Muscle layer of duodenum (tissue), 2 donors: Measurements from ENCODE around the gene PNPLA5.

Experiments
- H3K27ac ChIP-seq: one replicate; pipeline ENCODE4 v1.7.0; 2013; ENCODE audit warnings: mild to moderate bottlenecking, low read length
- H3K27me3 ChIP-seq: one replicate; pipeline ENCODE4 v1.7.0; 2013; ENCODE audit warnings: low read depth, mild to moderate bottlenecking, control low read depth, low read length
- H3K36me3 ChIP-seq, 2 donors: one replicate each; pipeline ENCODE4 v1.7.0; 2013; ENCODE audit warnings: low read length in 2 of 2, control low read depth in 1 of 2, mild to moderate bottlenecking in 1 of 2; ENCODE audit not compliant: insufficient read depth in 2 of 2, control insufficient read depth in 1 of 2
- H3K4me1 ChIP-seq, 2 donors: one replicate each; pipeline ENCODE4 v1.7.0; 2013; ENCODE audit warnings: low read length in 2 of 2, mild to moderate bottlenecking in 2 of 2, control low read depth in 1 of 2, moderate library complexity in 1 of 2; ENCODE audit not compliant: insufficient read depth in 2 of 2, control insufficient read depth in 1 of 2
- H3K4me3 ChIP-seq, 2 donors: one replicate each; pipeline ENCODE4 v1.7.0; 2013; ENCODE audit warnings: low read length in 2 of 2, low read depth in 1 of 2, mild to moderate bottlenecking in 1 of 2
- H3K9me3 ChIP-seq, 2 donors: one replicate each; pipeline ENCODE4 v1.7.0; 2013; ENCODE audit warnings: low read length in 2 of 2, control low read depth in 1 of 2, mild to moderate bottlenecking in 1 of 2; ENCODE audit not compliant: control insufficient read depth in 1 of 2
- donor health status: healthy.

PNPLA5 gene, protein sequence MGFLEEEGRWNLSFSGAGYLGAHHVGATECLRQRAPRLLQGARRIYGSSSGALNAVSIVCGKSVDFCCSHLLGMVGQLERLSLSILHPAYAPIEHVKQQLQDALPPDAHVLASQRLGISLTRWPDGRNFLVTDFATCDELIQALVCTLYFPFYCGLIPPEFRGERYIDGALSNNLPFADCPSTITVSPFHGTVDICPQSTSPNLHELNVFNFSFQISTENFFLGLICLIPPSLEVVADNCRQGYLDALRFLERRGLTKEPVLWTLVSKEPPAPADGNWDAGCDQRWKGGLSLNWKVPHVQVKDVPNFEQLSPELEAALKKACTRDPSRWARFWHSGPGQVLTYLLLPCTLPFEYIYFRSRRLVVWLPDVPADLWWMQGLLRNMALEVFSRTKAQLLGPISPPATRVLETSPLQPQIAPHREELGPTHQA

DNA sequence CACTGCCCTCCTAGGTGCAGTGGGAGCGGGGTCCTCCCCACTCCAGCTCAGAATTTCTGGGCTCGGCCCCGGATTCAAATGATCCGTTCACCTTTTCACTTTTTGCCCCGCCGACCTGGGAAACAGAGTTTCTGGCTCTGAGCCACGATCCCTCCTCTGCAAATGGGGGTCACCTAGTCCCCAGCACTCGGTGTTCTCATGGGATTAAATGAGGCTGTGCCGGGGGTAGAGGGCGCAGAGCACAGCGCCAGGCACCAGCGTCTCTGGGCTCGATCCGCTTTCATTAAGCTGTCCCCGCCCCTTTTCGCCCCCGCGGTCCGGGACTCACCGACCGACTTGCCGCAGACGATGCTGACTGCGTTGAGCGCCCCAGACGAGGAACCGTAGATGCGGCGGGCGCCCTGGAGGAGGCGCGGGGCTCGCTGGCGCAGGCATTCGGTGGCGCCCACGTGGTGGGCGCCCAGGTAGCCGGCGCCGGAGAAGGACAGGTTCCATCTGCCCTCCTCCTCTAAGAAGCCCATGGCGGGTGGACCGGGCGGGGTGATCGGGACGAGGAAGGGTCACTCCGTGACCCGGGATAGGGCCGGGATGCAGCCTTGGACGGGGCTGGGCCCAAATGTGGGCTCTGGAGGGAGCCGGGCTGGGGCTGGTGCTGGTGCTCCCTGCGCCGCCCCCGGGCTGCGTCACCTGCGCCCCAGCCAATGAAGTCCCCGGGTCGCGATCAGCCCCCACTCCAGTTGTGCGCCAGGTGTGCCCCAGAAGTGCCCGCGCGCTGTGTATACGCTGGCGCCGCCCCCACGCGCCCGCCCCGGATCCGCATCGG lies at the start of gene PNPLA5:
TSS of gene PNPLA5 (minus strand) at position 654 of the 823 bp plus-strand sequence. CDS start at position 521, 133 bp downstream.
- Histone ChIP-seq H3K4me3 (peak within 1 kb of the TSS in 1 of 2 donors; percentile 29), H3K4me1 (peaks cover 0 to 9% of the 10 kb centered on the region in 2 donors), H3K27ac (no peak within 1 kb of the TSS)

DNA sequence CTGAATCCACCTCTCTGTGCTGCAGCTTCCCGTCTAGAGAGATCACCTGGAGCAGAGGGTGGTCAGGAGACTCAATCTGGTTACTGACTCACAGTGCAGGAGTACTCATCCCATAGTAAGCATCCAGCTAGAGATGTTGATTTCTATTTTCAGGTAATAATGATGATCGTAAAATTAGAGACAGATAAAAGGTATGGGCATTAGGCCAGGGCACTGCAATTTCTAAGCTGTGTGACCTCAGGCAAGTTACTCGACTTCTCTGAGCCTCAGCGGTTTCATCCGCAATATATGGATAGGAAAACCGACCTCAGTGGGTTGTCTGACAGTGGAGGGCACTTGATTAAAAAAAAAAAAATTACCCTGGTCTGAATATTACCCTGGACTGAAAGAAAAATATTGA lies 49.6 kb upstream of the PNPLA5 start:
- H3K4me3 ChIP-seq: no peak overlapping the region
- no peaks in the 10 kb centered on the region for H3K36me3 ChIP-seq
- peaks cover 0 to 9% of the 10 kb centered on the region in 2 donors for H3K9me3 ChIP-seq
- no peak overlapping the region for H3K27ac ChIP-seq
- no peaks in the 10 kb centered on the region for H3K27me3 ChIP-seq
- no peaks in the 10 kb centered on the region for H3K4me1 ChIP-seq

More for the DNA sequence above, at the start of gene PNPLA5:
- H3K36me3 ChIP-seq: no peaks in the 10 kb centered on the region
- no peaks in the 10 kb centered on the region for H3K9me3 ChIP-seq
- H3K27me3 ChIP-seq: peaks cover 43% of the 10 kb centered on the region

DNA sequence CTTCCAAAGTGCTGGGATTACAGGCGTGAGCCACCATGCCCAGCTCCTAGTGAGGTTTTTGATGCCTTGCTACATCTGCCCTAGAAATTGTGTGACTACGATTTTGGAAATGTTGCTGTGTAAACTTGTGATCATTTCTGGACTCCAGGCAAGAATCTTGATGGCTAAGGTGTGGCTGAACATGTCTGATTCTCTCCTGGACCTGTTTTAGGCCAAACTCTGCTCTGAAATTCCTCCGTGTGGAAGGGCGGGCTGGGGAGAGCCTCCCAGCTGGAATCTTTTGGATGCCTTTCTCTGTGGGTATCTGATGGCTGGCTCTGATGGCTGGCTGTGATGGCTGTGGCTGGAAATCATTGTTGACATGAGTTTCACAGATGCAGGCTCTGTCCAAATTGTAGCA lies 40.0 kb upstream of the PNPLA5 start:
- Histone ChIP-seq H3K27me3 (no peaks in the 10 kb centered on the region), H3K36me3 (no peaks in the 10 kb centered on the region), H3K9me3 (no peaks in the 10 kb centered on the region), H3K4me1 (no peaks in the 10 kb centered on the region), H3K27ac (no peak overlapping the region), H3K4me3 (no peak overlapping the region)

DNA sequence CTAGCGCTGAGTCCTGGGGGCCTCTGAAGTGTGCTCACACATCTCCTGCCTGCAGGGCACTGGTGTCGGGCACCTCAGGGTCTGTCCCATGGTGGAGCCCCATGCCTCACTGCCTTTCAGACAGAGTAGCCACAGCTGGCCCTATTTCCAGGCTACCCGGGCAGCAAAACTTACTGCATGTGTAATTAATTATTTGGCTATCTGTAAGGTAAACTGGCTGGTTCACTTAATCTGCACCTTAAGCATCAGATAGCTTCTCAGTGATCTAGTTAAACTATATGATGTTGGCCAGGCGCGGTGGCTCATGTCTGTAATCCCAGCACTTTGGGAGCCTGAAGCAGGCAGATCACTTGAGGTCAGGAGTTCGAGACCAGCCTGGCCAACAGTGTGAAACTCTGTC lies 37.1 kb upstream of the PNPLA5 start:
- Histone ChIP-seq H3K27me3 (no peaks in the 10 kb centered on the region), H3K9me3 (no peaks in the 10 kb centered on the region), H3K4me3 (no peak overlapping the region), H3K27ac (no peak overlapping the region), H3K36me3 (no peaks in the 10 kb centered on the region), H3K4me1 (no peaks in the 10 kb centered on the region)

DNA sequence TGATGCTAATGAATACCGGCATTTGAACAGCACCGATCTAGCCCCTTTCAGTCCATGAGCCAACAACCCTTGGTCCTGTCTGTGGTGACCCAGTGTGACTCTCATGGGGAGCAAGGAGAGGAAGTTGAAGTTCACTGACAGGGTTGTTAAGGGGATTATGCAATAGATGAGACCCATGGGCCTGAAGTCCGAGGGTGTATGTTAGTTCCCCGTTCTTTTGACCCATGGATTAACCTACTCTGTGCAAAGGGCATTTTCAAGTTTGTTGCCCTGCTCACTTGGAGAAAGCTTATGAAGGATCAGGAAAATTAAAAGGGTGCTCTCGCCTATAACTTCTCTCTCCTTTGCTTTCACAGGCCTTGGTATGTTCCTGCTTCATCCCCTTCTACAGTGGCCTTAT lies 36.7 kb upstream of the PNPLA5 start:
- Histone ChIP-seq H3K4me1 (no peaks in the 10 kb centered on the region), H3K27me3 (no peaks in the 10 kb centered on the region), H3K36me3 (no peaks in the 10 kb centered on the region), H3K4me3 (no peak overlapping the region), H3K9me3 (no peaks in the 10 kb centered on the region), H3K27ac (no peak overlapping the region)

DNA sequence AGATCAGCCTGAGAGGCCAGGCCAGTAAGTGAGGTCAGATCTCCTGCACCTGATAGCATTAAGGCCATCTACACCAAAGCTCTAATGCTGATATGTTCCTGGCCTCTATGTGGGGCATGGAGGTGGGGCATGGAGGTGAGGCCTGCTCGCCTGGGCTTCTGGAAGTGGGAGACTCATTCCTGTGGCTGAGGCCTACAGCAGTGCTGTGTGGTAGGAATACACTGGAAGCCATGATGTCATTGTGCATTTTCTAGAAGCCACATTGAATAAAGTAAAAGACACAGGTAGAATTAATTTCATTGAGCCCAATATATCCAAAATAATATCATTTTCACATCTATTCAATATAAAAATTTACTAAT lies 34.5 kb upstream of the PNPLA5 start:
- Histone ChIP-seq H3K27ac (no peak overlapping the region), H3K27me3 (no peaks in the 10 kb centered on the region)

DNA sequence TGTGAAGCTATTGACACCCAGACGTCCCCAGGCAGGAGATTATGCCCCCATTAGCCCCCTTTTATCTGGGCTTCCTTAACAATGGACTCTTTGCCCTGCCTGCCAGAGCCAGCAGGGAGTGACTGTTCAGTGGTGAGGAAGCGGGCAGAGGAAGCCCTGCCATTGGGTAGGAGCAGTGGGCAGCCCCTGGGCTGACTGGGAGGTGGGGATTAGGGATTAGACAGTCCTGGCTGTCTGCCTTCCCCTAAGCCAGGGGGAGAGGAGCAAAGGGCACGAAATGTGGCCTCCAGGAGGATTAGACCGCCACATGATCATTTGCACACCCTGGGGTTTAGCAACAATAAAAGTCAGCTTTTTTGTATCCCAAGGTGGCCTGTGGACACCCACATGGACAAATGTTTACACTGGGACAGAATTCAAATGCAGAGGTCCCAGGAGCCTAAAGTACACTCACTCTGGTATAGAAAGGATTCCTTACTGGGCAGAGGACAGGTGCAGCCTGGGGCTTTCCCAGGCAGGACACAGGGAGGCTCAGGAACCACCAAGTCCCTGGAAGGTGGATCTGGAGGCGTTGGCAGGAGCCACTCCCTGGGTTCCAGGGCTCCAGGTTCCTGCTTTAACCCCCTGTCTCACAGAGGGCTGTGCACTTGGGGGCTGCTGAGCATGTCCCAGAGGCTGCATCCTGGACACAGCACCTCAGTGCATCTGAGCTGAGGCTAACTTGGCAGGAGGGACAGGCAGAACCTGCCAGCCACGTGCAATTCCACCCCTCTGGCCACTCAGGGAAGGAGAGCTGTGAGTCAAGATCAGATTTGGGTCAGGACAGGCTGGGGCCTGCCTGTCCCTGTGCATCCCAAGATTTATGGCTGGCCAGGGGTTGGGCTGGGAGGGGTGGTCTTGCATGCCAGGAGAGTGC lies 33.9 kb upstream of the PNPLA5 start:
- no peaks in the 10 kb centered on the region for H3K36me3 ChIP-seq
- no peaks in the 10 kb centered on the region for H3K9me3 ChIP-seq
- H3K27me3 ChIP-seq: no peaks in the 10 kb centered on the region
- no peaks in the 10 kb centered on the region for H3K4me1 ChIP-seq
- no peak overlapping the region for H3K4me3 ChIP-seq
- H3K27ac ChIP-seq: no peak overlapping the region

More for the DNA sequence above, 34.5 kb upstream of the PNPLA5 start:
- no peaks in the 10 kb centered on the region for H3K9me3 ChIP-seq
- no peaks in the 10 kb centered on the region for H3K4me1 ChIP-seq
- H3K4me3 ChIP-seq: no peak overlapping the region
- no peaks in the 10 kb centered on the region for H3K36me3 ChIP-seq

DNA sequence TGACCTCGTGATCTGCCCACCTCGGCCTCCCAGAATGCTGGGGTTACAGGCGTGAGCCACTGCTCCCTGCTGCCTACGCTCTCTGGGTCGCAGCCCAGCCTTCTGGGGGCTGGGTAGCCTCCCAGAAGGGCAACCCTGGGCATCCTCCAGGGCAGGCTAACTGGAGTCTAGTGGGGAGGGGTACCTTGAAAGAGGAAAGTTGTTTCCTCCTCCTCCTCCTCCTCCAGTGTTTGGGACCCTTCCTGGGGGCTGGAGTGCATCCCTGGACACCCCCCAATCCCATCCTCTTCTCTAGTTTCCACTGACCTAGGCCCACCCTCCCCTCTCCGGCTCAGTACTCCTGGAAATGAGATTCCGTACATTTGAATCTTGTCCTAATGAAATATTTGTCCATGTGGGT lies 33.1 kb upstream of the PNPLA5 start:
- Histone ChIP-seq H3K36me3 (no peaks in the 10 kb centered on the region), H3K4me1 (no peaks in the 10 kb centered on the region), H3K4me3 (no peak overlapping the region), H3K27me3 (no peaks in the 10 kb centered on the region), H3K27ac (no peak overlapping the region), H3K9me3 (no peaks in the 10 kb centered on the region)

DNA sequence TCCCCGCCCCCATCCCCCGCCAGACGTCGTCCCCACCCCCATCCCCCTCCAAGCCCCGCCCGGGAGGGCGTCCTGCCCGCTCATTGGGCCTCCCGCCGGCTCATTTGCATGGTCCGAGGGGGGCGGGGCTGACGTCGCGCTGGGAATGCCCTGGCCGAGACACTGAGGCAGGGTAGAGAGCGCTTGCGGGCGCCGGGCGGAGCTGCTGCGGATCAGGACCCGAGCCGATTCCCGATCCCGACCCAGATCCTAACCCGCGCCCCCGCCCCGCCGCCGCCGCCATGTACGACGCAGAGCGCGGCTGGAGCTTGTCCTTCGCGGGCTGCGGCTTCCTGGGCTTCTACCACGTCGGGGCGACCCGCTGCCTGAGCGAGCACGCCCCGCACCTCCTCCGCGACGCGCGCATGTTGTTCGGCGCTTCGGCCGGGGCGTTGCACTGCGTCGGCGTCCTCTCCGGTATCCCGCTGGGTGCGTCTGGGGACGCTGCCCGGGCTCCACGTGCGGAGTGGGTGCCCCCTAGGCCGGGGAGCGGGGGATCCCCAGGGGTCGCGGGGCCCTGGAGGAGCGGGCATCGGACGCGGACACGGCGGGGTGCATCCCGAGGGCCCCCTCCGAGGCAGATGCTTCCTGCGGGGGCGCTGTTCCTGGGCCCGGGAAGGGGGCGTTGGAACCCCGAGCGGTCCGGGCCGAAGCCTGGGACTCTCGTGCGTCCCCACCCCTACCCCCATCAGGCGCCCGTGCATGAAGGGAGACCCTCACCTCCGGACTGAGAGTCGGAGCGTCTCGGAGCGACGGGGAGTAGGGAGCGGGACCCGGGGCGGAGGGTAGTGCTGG lies 32.0 kb upstream of the PNPLA5 start, which contains the start of gene PNPLA3:
TSS of gene PNPLA3 (plus strand) at position 175 of the 834 bp plus-strand sequence. CDS start at position 282, 107 bp downstream.
- Histone ChIP-seq H3K4me1 (no peaks in the 10 kb centered on the region), H3K27me3 (no peaks in the 10 kb centered on the region), H3K4me3 (peak within 1 kb of the TSS; percentile 3 to 64), H3K9me3 (no peaks in the 10 kb centered on the region), H3K27ac (no peak within 1 kb of the TSS), H3K36me3 (no peaks in the 10 kb centered on the region)

DNA sequence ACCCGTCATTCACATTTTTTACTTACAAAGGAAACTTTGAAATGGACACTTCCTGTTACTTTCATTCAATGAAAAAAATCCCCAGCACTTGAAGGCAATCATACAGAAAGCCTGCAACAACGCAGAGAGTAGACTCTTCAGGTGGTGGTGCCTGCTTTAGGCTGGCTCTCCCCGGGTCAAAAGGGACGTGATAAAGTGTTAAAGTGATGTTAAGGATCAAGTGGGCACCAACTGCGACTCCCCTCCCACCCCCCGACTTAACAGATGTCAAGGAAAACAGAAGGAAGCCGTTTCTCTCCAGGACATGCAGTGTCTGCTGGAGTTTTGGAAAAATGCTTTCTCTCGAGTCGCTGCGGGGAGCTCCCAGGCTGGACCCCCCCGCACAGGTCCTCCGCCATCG lies 31.4 kb upstream of the PNPLA5 start:
- H3K4me3 ChIP-seq: no peak overlapping the region
- H3K9me3 ChIP-seq: no peaks in the 10 kb centered on the region
- H3K27ac ChIP-seq: no peak overlapping the region
- no peaks in the 10 kb centered on the region for H3K36me3 ChIP-seq
- H3K4me1 ChIP-seq: no peaks in the 10 kb centered on the region
- no peaks in the 10 kb centered on the region for H3K27me3 ChIP-seq
